Natural killer cell (primary cell): ENCODE results near the gene FAM107B. TPM values are rescaled to one million over a fixed set of nuclear protein-coding genes. Genes with fewer than 3 reads are reported as not detected.

Source experiments
- ATAC-seq, 3 donors: fragments of 150-1000 bp in 2 of 3; fragments of 200-7000 bp in 1 of 3; cut with Tn5 transposase; 1 replicate in 1 of 3; 2 replicates in 2 of 3; pipeline ENCODE4 v1.10.0; 2021; ENCODE audit warnings: mild to moderate bottlenecking in 2 of 3, moderate library complexity in 2 of 3
- DNase-seq, 2 donors: peaks; one replicate each; pipeline versions ENCODE4 v3.0.0 to v3.0.0-alpha.2; 2013 to 2021; ENCODE audit warnings: mixed read lengths in 1 of 2
- H3K27ac ChIP-seq: one replicate; pipeline ENCODE4 v1.5.1; 2013; ENCODE audit warnings: mild to moderate bottlenecking, low read length
- H3K27me3 ChIP-seq: one replicate; pipeline ENCODE4 v1.6.1; 2013; ENCODE audit warnings: low read length; ENCODE audit not compliant: control insufficient read depth, insufficient read depth
- H3K36me3 ChIP-seq: one replicate; pipeline ENCODE4 v1.6.1; 2013; ENCODE audit warnings: low read length; ENCODE audit not compliant: control insufficient read depth, insufficient read depth
- H3K4me1 ChIP-seq: one replicate; pipeline ENCODE4 v1.6.1; 2013; ENCODE audit warnings: low read length; ENCODE audit not compliant: control insufficient read depth, insufficient read depth
- H3K4me3 ChIP-seq: one replicate; pipeline ENCODE4 v1.5.1; 2013; ENCODE audit warnings: low read length
- H3K9me3 ChIP-seq: one replicate; pipeline ENCODE4 v1.6.1; 2013; ENCODE audit warnings: low read length; ENCODE audit not compliant: control insufficient read depth, insufficient read depth
- H3K27ac Mint-ChIP-seq, 2 donors: one replicate each; pipeline ENCODE4 v1.8.0; 2022; ENCODE audit warnings: mild to moderate bottlenecking in 2 of 2, mixed read lengths in 2 of 2, moderate library complexity in 1 of 2
- H3K27me3 Mint-ChIP-seq, 2 donors: one replicate each; pipeline ENCODE4 v1.8.0; 2022; ENCODE audit warnings: low read depth in 2 of 2, mixed read lengths in 2 of 2
- H3K36me3 Mint-ChIP-seq: one replicate; pipeline ENCODE4 v1.8.0; 2022; ENCODE audit warnings: mixed read lengths
- H3K4me1 Mint-ChIP-seq, 2 donors: one replicate each; pipeline ENCODE4 v1.8.0; 2022; ENCODE audit warnings: mixed read lengths in 2 of 2
- H3K4me3 Mint-ChIP-seq: one replicate; pipeline ENCODE4 v1.8.0; 2022; ENCODE audit warnings: mild to moderate bottlenecking, moderate library complexity, mixed read lengths
- H3K9me3 Mint-ChIP-seq, 2 donors: one replicate each; pipeline ENCODE4 v1.8.0; 2022; ENCODE audit warnings: mixed read lengths in 2 of 2
- WGBS: methylation state at CpG from one replicate; pipeline ENCODE4 v1.1.7; 2013; ENCODE audit warnings: missing lambda C conversion rate; ENCODE audit not compliant: insufficient coverage; 5-methylcytosine and 5-hydroxymethylcytosine counted together
- intact Hi-C: fragments of 100-400 bp; cut with micrococcal nuclease; formaldehyde crosslinking; loops from one replicate; pipeline ENCODE4 v1.14.2; 2022
- total RNA-seq, 4 donors: library from RNA; stranded (reverse); fragments of 120-200 nt in 1 of 4; gene quantifications; one replicate each; pipeline versions ENCODE4 v1.2.3 to v1.2.4, GENCODE V29; 2013 to 2022
- TF ChIP-seq, protein P1 (sequence below): fragments of 200-600 bp; IDR thresholded peaks from one replicate; pipeline ENCODE4 v1.8.0; 2022; ENCODE audit warnings: antibody characterized with exemption

FAM107B gene
- total RNA-seq, 3 donors from 2014 or later (not counting 1 experiment from before 2014, with no cell fraction given): 165 to 226 (median 224) TPM

DNA sequence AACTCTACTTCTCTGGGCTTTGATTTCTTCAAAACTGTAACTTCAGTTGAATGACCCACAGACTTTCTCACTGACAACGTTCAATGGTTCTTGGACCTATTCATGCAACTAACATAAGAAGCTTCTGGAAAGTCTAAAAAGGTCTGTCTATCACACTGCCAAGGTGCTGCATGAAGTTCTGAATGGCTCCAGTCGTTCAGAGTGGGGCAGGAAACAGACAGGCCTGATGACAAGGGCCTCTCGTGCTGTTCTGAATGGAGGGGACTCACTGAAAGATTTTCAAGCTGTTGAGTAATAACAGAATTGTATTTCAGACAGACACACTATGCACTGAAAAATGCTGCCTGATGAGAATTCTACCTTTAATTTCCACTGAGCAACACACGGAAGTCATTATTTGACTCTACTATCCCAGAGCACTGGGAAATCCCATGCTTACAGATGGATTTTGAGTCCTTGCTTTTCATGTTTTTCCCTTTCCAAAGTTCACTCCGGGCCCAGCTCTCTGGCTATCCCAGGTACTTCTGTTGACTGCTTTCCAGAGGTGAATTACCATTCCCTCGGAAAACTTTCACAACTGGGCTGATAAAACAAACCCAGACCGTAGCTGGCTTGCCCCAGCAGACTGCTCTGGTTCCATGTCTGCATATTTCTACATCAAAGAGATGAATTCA is 239.1 kb downstream of the FAM107B start:
- ATAC-seq: no peak
- no peak for DNase-seq
- Mint-ChIP-seq H3K27ac (peak overlapping the region; percentile 55 to 74), H3K4me1 (peaks cover 82 to 94% of the 10 kb centered on the region in 2 donors), H3K27me3 (no peaks in the 10 kb centered on the region), H3K36me3 (peaks cover under 1% of the 10 kb centered on the region), H3K4me3 (no peak overlapping the region), H3K9me3 (no peaks in the 10 kb centered on the region)
- intact Hi-C loops: no loop called here
- H3K9me3 ChIP-seq: no peaks in the 10 kb centered on the region
- WGBS: 79% methylated on average over 7 of the region's 7 CpGs
- H3K4me1 ChIP-seq: peaks cover 25% of the 10 kb centered on the region
- H3K27ac ChIP-seq: no peak overlapping the region
- no peak overlapping the region for H3K4me3 ChIP-seq
- H3K27me3 ChIP-seq: no peaks in the 10 kb centered on the region
- TF ChIP-seq, protein P1, sequence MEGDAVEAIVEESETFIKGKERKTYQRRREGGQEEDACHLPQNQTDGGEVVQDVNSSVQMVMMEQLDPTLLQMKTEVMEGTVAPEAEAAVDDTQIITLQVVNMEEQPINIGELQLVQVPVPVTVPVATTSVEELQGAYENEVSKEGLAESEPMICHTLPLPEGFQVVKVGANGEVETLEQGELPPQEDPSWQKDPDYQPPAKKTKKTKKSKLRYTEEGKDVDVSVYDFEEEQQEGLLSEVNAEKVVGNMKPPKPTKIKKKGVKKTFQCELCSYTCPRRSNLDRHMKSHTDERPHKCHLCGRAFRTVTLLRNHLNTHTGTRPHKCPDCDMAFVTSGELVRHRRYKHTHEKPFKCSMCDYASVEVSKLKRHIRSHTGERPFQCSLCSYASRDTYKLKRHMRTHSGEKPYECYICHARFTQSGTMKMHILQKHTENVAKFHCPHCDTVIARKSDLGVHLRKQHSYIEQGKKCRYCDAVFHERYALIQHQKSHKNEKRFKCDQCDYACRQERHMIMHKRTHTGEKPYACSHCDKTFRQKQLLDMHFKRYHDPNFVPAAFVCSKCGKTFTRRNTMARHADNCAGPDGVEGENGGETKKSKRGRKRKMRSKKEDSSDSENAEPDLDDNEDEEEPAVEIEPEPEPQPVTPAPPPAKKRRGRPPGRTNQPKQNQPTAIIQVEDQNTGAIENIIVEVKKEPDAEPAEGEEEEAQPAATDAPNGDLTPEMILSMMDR: no peak
- H3K36me3 ChIP-seq: peaks cover 45% of the 10 kb centered on the region

DNA sequence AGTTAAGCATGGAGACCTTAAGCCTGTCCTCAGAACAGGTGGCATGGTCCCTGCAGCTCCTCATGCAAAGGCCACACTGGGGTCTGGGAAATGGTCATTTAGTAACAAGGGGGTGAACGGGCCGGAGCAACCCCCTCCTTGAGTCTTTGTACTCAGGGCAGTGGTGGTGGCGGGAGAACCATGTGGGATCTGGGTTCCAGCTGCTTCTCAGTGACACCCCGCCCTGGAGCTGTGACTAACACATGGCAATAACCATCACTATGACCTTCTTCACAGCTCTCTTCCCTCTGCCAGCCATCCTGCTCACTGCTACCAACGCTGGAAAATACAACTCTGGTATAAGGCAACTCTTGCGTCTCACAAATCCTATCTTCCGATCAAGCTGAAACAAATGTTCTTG is 240.5 kb downstream of the FAM107B start:
- Histone ChIP-seq H3K27me3 (no peaks in the 10 kb centered on the region), H3K27ac (no peak overlapping the region), H3K36me3 (peaks cover 44% of the 10 kb centered on the region), H3K4me3 (no peak overlapping the region), H3K4me1 (peaks cover 19% of the 10 kb centered on the region), H3K9me3 (no peaks in the 10 kb centered on the region)
- ATAC-seq: no peak
- no peaks in the 10 kb centered on the region for H3K36me3 Mint-ChIP-seq
- H3K4me1 Mint-ChIP-seq: peaks cover 82 to 94% of the 10 kb centered on the region in 2 donors
- H3K9me3 Mint-ChIP-seq: no peaks in the 10 kb centered on the region
- H3K27ac Mint-ChIP-seq: peak overlapping the region; percentile 55 to 74
- H3K27me3 Mint-ChIP-seq: no peaks in the 10 kb centered on the region
- no peak overlapping the region for H3K4me3 Mint-ChIP-seq
- WGBS: 96% methylated on average over 7 of the region's 7 CpGs
- no peak for DNase-seq
- intact Hi-C loops: no loop called here
- TF ChIP-seq, protein P1: no peak

DNA sequence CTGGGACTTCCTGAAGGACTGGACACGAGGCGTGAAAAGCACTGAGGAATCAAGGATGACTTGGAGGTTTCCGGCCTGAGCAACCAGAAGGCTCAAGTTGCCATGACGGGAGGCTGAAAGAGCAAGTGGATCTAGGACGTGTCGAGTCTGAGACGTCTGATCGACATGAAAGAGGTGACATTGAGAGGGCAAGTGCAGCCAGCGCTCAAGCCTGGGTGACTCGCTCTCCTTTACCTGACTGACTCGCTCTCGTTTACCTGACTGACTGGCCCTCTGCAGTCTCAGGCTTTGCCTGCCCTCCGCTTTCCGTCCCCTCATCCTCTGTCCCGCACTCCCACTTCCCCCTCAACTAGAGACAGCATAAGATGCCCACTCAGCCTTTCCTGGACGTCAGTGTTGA is 241.4 kb downstream of the FAM107B start:
- H3K4me1 ChIP-seq: peaks cover 22% of the 10 kb centered on the region
- H3K27ac ChIP-seq: no peak overlapping the region
- Mint-ChIP-seq H3K4me3 (no peak overlapping the region), H3K4me1 (peaks cover 86 to 94% of the 10 kb centered on the region in 2 donors), H3K27me3 (no peaks in the 10 kb centered on the region), H3K9me3 (no peaks in the 10 kb centered on the region), H3K36me3 (no peaks in the 10 kb centered on the region), H3K27ac (peak overlapping the region; percentile 55 to 74)
- whole genome bisulfite sequencing: 92% methylated on average over 16 of the region's 16 CpGs
- intact Hi-C loops: no loop called here
- no peak overlapping the region for H3K4me3 ChIP-seq
- TF ChIP-seq, protein P1: no peak
- H3K36me3 ChIP-seq: peaks cover 53% of the 10 kb centered on the region
- H3K9me3 ChIP-seq: no peaks in the 10 kb centered on the region
- no peaks in the 10 kb centered on the region for H3K27me3 ChIP-seq
- no peak for ATAC-seq
- no peak for DNase-seq
